ENCODE data around the gene PHLDA3.

PHLDA3 gene

DNA sequence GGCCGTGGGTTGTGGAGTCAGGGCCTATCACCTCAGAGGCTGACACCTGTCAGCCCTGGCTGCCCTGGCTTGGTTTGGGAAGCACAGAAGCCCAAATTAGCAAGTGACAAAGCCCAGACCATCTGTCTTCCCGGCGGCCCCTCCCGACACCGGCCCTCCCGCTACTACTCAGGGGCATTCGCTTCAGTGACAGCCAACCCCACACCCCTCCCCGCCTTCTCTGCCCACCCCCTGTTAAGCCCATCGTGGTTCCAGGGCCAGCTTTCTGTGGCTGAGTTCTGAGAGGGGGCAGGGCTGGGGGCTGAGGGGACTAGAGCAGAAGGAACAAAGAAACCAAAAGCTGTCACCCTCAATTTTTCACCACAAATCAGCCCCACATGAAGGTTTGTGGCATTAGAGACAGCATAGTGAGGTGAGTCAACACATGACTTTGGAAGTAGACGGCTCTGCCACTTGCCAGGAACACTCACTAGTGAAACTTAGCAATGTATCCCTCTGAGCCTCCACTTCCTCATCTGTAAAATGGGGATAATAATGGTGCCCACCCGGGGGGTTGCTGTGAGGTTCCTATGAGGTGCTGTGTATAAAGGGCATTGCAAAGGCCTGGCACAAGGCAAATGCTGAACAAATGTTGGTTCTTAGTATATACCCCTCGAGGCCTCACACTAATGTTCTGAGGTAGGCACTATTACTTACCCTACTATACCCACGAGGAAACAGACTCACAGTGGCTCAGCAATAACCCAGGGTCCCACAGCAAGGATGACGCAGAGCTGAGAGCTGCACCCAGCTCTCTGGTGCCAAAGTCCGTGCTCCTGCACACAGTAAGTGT lies 42.3 kb downstream of the PHLDA3 start:
- DNase-seq = no peak

GRCh38 chr1:201424146-201424545 lies 44.8 kb downstream of the PHLDA3 start:
- DNase-seq = no peak

GRCh38 chr1:201423655-201424054 lies 45.3 kb downstream of the PHLDA3 start:
- DNase-seq = no peak

DNA sequence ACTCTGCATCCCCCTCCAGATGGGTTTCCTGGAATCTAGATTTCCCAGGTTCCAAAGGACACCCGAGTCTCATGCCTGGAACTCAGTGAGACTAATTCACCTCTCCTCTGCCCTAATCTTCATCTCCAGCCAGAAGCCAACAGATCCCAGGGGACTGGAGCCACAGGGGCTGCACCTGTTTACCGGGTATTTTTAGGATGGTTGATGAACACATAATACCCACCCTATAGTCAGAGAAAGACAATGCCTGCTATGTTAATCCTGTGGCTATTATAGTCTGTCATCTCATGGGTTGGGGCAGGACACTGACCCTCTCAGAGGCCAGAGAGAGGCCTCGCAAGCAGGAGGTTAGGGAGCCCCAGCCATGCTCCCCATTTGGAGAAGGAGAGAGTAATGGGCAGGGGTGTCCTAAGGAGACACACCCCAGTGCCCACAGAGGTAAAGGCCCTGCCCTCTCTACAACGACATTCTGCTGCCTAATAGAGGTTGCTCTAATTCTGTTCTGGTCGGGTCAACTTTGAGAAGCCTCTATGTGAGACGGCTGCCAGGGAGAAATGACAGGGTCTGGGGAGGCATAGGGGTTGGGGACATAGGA lies 46.5 kb downstream of the PHLDA3 start:
- no peak for DNase-seq

DNA sequence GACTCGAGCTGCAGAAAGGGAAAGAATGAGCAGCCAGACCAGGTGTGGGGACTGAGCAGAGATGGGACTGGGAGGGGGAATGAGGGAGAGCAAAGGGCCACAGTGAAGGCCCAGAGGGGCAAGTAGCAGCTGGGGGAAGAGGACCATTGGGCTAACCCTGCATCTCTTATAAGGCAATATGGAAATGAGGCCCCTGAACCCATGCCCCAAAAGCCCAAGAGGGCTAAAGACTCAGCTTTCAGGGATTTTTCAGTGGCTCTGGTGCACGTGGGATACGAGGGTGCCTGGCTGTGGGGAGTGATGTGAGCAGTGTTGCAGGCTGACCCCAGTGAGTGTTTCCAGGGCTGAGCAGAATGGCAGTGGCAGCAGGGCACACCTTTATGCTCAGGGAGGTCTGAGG lies 47.0 kb downstream of the PHLDA3 start:
- no peak for DNase-seq

DNA sequence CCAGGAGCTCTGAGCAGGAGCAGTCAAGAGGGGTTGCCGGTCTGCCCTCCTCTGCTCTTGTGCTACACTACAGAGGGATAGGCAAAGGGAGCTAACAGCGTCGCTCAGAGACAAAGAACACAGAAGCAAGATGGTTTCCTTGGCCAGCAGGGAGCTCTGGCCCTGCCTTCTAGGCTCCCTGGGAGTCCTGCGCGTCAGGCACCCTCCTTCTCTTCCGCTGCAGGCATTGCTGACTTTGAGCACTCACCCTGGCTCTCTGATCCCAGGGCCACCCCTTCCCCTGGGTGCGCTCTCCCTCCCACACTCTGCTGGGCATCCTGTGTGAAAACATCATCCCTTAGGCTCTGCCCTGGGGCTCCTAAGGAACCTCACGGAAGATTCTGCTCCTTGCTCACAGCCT lies 47.9 kb downstream of the PHLDA3 start:
- DNase-seq = no peak

DNA sequence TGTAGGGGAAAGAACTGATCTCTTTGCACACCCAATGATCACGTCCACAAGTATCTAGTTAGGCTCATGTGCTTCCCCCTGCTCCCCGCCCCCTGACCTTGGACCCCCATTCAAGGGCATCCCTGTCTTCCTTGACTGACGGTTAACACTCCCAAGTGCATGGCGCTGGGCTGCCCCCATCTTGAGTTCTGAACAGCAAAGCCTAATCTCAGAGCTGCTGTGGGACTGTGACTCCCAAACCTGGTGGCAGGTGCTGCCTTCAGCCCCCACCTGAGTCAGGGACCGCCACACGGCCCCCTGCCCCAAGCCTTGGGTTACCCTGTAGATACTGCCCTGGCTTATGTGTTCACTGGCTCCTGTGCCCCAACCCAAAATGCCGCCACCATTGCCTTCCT lies 48.4 kb downstream of the PHLDA3 start:
- no peak for DNase-seq

DNA sequence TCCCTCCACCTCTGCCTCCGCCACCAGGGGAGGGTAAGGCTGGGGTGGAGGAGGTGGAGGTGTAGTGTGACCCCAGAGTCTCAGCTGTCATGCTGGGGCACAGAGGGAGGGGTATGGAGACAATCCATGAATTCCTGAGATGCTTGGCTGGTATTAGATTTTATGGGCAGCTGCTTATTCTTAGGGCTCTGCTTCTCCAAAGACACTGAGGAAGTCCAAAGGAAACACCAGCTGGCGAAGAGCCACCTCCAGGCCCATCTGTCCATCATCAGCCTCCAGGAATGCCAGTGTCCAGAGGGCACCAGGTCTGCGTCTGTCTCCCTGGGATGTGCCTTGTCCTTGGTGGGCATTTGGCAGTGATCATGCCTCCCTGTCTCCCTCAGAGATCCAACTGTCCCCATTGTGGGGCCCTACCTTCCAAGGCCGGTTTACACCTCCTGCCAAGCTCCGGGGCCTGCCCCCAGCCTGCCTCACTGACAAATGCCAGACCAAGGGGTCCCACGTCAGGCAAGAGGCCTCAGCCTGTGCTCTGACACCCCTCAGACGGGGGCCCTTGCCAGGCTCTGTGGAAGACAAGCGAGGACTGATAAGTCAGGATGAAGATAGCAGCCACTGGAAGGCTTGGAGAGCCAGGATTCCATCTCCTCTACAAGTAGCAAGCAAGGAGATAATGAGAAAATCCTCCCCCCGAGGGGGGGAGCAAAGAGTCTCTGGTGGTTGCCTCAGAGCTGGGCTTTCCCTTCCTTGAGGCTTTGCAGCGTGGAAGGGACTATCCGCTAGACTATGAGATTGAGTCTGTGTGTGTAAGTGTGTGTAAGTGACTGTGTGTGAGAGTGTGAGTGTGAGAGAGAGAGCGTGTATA lies 49.0 kb downstream of the PHLDA3 start:
- no peak for DNase-seq

- no peak for DNase-seq
Observed at GRCh38 chr1:201419256-201419655, 49.7 kb downstream of the PHLDA3 start.

DNA sequence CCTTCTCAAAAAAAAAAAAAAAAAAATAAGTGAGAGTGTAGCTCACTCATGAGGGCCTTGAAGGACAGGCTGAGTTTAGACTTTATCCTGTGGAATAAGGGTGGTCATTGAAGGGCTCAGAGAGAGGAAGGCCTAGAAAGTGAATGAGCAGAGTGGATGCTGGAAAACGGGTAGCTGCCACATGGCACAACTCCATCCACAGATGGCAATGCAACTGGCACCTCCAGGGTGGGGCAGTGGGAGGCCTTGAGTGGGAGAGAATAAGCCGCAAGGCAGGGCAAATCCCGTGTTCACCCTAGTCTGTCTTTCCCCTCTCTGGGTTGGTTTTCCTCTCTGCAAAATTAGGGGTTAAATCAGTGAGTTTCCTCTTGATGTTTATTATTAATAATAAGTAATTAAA lies 50.5 kb downstream of the PHLDA3 start:
- no peak for DNase-seq
